GM18508 (cell line): ENCODE data around the gene SLC16A9.

Experiments used
- ATAC-seq: cut with Tn5 transposase; IDR thresholded peaks from one replicate; pipeline ENCODE4 v1.9.1; 2021; ENCODE audit warnings: moderate number of reproducible peaks; ENCODE audit not compliant: insufficient read depth, unreplicated experiment

The SLC16A9 gene

GRCh38 chr10:59607970-59608369 lies 101.7 kb downstream of the SLC16A9 start:
- ATAC-seq, result no peak

GRCh38 chr10:59606551-59606961 lies 103.1 kb downstream of the SLC16A9 start:
- ATAC-seq, result no peak

- no peak for ATAC-seq
Measured at GRCh38 chr10:59601985-59602384, 107.7 kb downstream of the SLC16A9 start.
